Left lung (tissue), 10 donors: Measurements from ENCODE around the gene CALN1. TPM values are rescaled to one million over a fixed set of nuclear protein-coding genes. Genes with fewer than 3 reads are reported as not detected.

Experiments used
- ATAC-seq: fragments of 200-7000 bp; cut with Tn5 transposase; one replicate; pipeline ENCODE4 v1.9.1; 2020; ENCODE audit warnings: moderate library complexity
- DNase-seq, 4 donors: peaks; one replicate each; pipeline ENCODE4 v3.0.0-alpha.2; 2013 to 2020
- H3K27ac ChIP-seq, 2 donors: fragments of 200-600 bp; sonication (generic) in 1 of 2; one replicate each; pipeline versions ENCODE4 v1.5.0 to v1.8.0; 2020 to 2021
- H3K27me3 ChIP-seq, 2 donors: fragments of 200-600 bp; sonication (generic) in 1 of 2; one replicate each; pipeline versions ENCODE4 v1.5.0 to v1.8.0; 2020 to 2021
- H3K36me3 ChIP-seq, 2 donors: fragments of 200-600 bp; sonication (generic) in 1 of 2; one replicate each; pipeline versions ENCODE4 v1.5.0 to v1.8.0; 2020 to 2021
- H3K4me1 ChIP-seq, 2 donors: fragments of 200-600 bp; one replicate each; pipeline ENCODE4 v1.8.0; 2021
- H3K4me3 ChIP-seq, 2 donors: fragments of 200-600 bp; sonication (generic) in 1 of 2; one replicate each; pipeline versions ENCODE4 v1.5.0 to v1.8.0; 2020 to 2021; ENCODE audit warnings: mild to moderate bottlenecking in 1 of 2
- H3K9me3 ChIP-seq, 2 donors: fragments of 200-600 bp; sonication (generic) in 1 of 2; one replicate each; pipeline versions ENCODE4 v1.5.0 to v1.8.0; 2020 to 2021
- CTCF ChIP-seq, 2 donors: fragments of 200-600 bp; sonication (generic) in 1 of 2; IDR thresholded peaks; one replicate each; pipeline versions ENCODE4 v1.5.0 to v1.8.0; 2021; ENCODE audit warnings: antibody characterized with exemption in 2 of 2
- intact Hi-C, 2 donors: fragments of 100-400 bp; cut with DNase I; formaldehyde crosslinking; loops; one replicate each; pipeline versions ENCODE4 v1.11.2 to v1.14.2; 2022
- polyA plus RNA-seq, 6 donors: library from polyadenylated mRNA; unstranded; fragments of 120-200 nt; gene quantifications; one replicate each; pipeline ENCODE4 v1.2.1, GENCODE V29; 2013; ENCODE audit not compliant: insufficient read length in 6 of 6
- total RNA-seq, 2 donors: library from RNA; stranded (reverse); fragmentation: NEBNext Ultra II Directional; extraction: Animal tissue kit (Norgen Biotek cat#: 25700); gene quantifications; one replicate each; pipeline ENCODE4 v1.2.1, GENCODE V29; 2021
- donor health status: DM: no; HTN: yes; CAD: no.
- donor health status: DM: no; HTN: no; CAD: no.

CALN1 gene
- total and polyA plus RNA-seq, 8 donors = 0.10 to 0.52 (median 0.26) TPM; not detected in 2

GRCh38 chr7:72334698-72335097, 77.4 kb downstream of the CALN1 start:
- Histone ChIP-seq H3K4me1 (no peaks in the 10 kb centered on the region), H3K27me3 (peaks cover 34 to 47% of the 10 kb centered on the region in 2 donors)
- TF ChIP-seq CTCF (IDR thresholded peaks at IDR 0.05) = no peak

DNA sequence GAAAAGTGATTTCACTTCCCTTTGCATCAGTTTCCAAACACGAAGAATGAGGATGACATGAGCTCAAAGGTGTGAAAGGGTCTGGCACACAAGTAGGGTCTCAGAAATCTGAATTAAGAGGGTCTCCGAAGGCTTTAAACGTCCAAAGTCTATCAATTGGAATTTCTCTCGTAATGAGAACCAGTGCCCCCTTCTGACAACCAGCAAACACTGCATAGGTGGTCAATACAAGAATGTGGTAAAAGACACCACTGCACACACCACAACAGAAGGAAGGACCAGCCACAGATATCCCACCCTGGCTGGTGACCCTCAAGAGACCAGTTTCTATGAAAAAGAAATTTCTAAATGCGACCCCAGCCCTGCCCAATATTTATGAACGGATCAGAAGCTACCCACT, 78.1 kb downstream of the CALN1 start:
- no peak overlapping the region for H3K4me3 ChIP-seq
- intact Hi-C loops = no loop called here
- ATAC-seq (no peak), DNase-seq (no peak)
- no peaks in the 10 kb centered on the region for H3K36me3 ChIP-seq
- no peaks in the 10 kb centered on the region for H3K9me3 ChIP-seq
- peaks cover 34 to 47% of the 10 kb centered on the region in 2 donors for H3K27me3 ChIP-seq
- no peaks in the 10 kb centered on the region for H3K4me1 ChIP-seq
- TF ChIP-seq CTCF (IDR thresholded peaks at IDR 0.05) = no peak
- no peak overlapping the region for H3K27ac ChIP-seq

More at GRCh38 chr7:72334698-72335097, 77.4 kb downstream of the CALN1 start:
- peaks cover 0 to 5% of the 10 kb centered on the region in 2 donors for H3K9me3 ChIP-seq
- ATAC-seq (no peak), DNase-seq (no peak)
- H3K27ac ChIP-seq = no peak overlapping the region
- H3K36me3 ChIP-seq = no peaks in the 10 kb centered on the region
- H3K4me3 ChIP-seq = no peak overlapping the region
- intact Hi-C loops = no loop called here

- ATAC-seq (no peak), DNase-seq (no peak)
- no peaks in the 10 kb centered on the region for H3K9me3 ChIP-seq
- intact Hi-C loops = no loop called here
- no peak overlapping the region for H3K27ac ChIP-seq
- no peak for TF ChIP-seq CTCF (IDR thresholded peaks at IDR 0.05)
- no peaks in the 10 kb centered on the region for H3K27me3 ChIP-seq
- no peaks in the 10 kb centered on the region for H3K4me1 ChIP-seq
- H3K36me3 ChIP-seq = no peaks in the 10 kb centered on the region
- H3K4me3 ChIP-seq = no peak overlapping the region
Measured at GRCh38 chr7:72326811-72327210, 85.3 kb downstream of the CALN1 start.

- Histone ChIP-seq H3K4me3 (no peak overlapping the region), H3K36me3 (no peaks in the 10 kb centered on the region), H3K27me3 (no peaks in the 10 kb centered on the region), H3K9me3 (no peaks in the 10 kb centered on the region), H3K27ac (no peak overlapping the region), H3K4me1 (no peaks in the 10 kb centered on the region)
- no peak for DNase-seq
- ATAC-seq = no peak
- intact Hi-C loops = no loop called here
- no peak for TF ChIP-seq CTCF (IDR thresholded peaks at IDR 0.05)
Measured at GRCh38 chr7:72326365-72326764, 85.8 kb downstream of the CALN1 start.

- no peak overlapping the region for H3K4me3 ChIP-seq
- no peaks in the 10 kb centered on the region for H3K9me3 ChIP-seq
- no peaks in the 10 kb centered on the region for H3K36me3 ChIP-seq
- H3K27me3 ChIP-seq = no peaks in the 10 kb centered on the region
- H3K4me1 ChIP-seq = no peaks in the 10 kb centered on the region
- ATAC-seq (no peak), DNase-seq (no peak)
- intact Hi-C loops = no loop called here
- TF ChIP-seq CTCF (IDR thresholded peaks at IDR 0.05) = no peak
- H3K27ac ChIP-seq = no peak overlapping the region
Measured at GRCh38 chr7:72325561-72325960, 86.6 kb downstream of the CALN1 start.
